ENCODE results near the gene COBL.

COBL gene

GRCh38 chr7:51354434-51354833 lies 37.8 kb upstream of the COBL start:
- H3F3A ChIP-seq (ENCODE audit: low read depth) = no peaks in the 10 kb centered on the region
- H3K4me1 ChIP-seq (ENCODE audit: insufficient read depth, low read length, poor library complexity, severe bottlenecking) = no peaks in the 10 kb centered on the region
- H3K36me3 ChIP-seq (ENCODE audit: insufficient read depth, low read length) = no peaks in the 10 kb centered on the region
- H4K20me1 ChIP-seq (ENCODE audit: insufficient read depth, low read length, poor library complexity, severe bottlenecking) = no peaks in the 10 kb centered on the region
- H3K79me2 ChIP-seq (ENCODE audit: insufficient read depth, low read length) = no peaks in the 10 kb centered on the region
- TF ChIP-seq EZH2phosphoT487 (IDR thresholded peaks at IDR 0.05; ENCODE audit: borderline replicate concordance) = no peak
- TF ChIP-seq CTCF (conservative IDR thresholded peaks at IDR 0.05; ENCODE audit: low read length) = no peak
- no peak overlapping the region for H3K4me3 ChIP-seq (ENCODE audit: low read length, poor library complexity, severe bottlenecking)
- no peaks in the 10 kb centered on the region for H3K27me3 ChIP-seq (ENCODE audit: insufficient read depth, low read length, poor library complexity, severe bottlenecking)
- H3K9me3 ChIP-seq (ENCODE audit: insufficient read depth, low read depth, low read length) = no peaks in the 10 kb centered on the region
- no peaks in the 10 kb centered on the region for H3K9me2 ChIP-seq (replicated peaks; ENCODE audit: low read depth, low read length)
- no peak overlapping the region for H3K9ac ChIP-seq (ENCODE audit: low read depth, low read length, poor library complexity, severe bottlenecking)
- no peak overlapping the region for H2AFZ ChIP-seq (ENCODE audit: low read length)
- H3K4me2 ChIP-seq (ENCODE audit: low read depth, low read length, poor library complexity, severe bottlenecking) = no peak overlapping the region

DNA sequence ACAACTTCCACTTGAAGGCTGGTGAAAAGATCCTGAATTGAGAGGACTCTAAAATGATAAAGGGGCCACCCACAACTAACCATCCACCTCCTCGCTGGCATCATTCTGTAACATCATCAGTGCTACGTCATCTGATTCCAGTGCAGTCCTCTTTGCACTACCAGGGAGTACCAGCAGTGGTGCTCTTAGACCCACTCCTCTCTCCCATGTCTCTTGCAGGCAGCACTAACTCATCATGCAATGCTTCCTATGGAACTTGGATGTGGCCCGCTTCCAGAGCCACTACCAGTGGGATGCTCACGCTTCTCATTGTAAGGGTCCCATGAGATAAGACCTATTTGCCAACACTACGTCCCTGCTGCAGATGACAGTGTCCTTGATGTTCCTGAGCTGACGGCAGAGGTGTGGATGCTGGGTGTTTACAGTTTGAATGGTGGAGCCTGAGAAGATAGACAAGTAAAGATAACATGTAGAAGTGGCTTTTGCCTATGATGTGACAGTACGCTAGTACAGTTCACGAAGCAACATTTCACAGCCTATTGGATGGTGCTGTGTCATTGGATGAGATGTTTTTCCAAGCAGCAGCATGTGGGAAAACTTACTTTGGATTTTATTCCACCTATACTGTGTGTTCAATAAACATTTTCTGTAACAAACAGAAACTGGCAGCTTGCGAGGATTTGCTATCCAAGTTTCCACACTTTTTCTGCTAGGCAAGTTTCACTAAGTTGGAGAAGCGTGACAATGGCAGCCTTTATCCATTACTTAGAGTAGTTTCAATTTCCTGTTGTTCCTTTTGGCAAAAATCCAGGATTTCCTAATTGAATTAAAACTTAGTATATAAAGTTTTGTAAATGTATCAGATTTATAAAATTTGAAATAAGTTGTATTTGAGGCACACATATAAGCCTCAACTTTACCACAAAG lies 35.8 kb upstream of the COBL start:
- Histone ChIP-seq H3F3A (ENCODE audit: low read depth) (no peaks in the 10 kb centered on the region), H3K4me3 (ENCODE audit: low read length, poor library complexity, severe bottlenecking) (no peak overlapping the region), H3K36me3 (ENCODE audit: insufficient read depth, low read length) (no peaks in the 10 kb centered on the region), H4K20me1 (ENCODE audit: insufficient read depth, low read length, poor library complexity, severe bottlenecking) (no peaks in the 10 kb centered on the region), H3K9me3 (ENCODE audit: insufficient read depth, low read depth, low read length) (no peaks in the 10 kb centered on the region), H3K79me2 (ENCODE audit: insufficient read depth, low read length) (no peaks in the 10 kb centered on the region), H3K4me2 (ENCODE audit: low read depth, low read length, poor library complexity, severe bottlenecking) (no peak overlapping the region), H2AFZ (ENCODE audit: low read length) (no peak overlapping the region), H3K9me2 (replicated peaks; ENCODE audit: low read depth, low read length) (no peaks in the 10 kb centered on the region), H3K9ac (ENCODE audit: low read depth, low read length, poor library complexity, severe bottlenecking) (no peak overlapping the region), H3K27me3 (ENCODE audit: insufficient read depth, low read length, poor library complexity, severe bottlenecking) (no peaks in the 10 kb centered on the region), H3K4me1 (ENCODE audit: insufficient read depth, low read length, poor library complexity, severe bottlenecking) (no peaks in the 10 kb centered on the region)
- no peak for TF ChIP-seq CTCF (conservative IDR thresholded peaks at IDR 0.05; ENCODE audit: low read length)
- TF ChIP-seq EZH2phosphoT487 (IDR thresholded peaks at IDR 0.05; ENCODE audit: borderline replicate concordance) = no peak

DNA sequence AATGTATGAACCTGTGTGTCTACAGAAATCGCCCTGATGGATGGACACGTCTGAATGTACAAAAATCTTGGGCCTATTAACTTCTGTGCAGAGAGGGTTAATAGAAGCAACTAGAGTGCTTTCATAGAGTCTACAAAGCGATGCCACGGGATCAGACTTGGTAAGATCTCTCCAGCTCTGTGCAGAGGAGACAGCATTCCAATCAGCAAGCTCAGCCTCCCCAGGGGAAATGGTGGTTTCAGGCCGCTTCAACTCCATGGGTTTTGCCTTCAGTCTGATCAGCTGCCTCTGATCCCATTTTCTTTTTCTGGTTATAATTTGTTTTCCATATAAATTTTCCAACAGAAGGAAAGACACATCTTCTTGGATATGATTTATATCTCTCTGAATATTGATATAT lies 35.1 kb upstream of the COBL start:
- H3K36me3 ChIP-seq (ENCODE audit: insufficient read depth, low read length) = no peaks in the 10 kb centered on the region
- no peak overlapping the region for H3K4me3 ChIP-seq (ENCODE audit: low read length, poor library complexity, severe bottlenecking)
- H3K4me2 ChIP-seq (ENCODE audit: low read depth, low read length, poor library complexity, severe bottlenecking) = no peak overlapping the region
- no peaks in the 10 kb centered on the region for H3K27me3 ChIP-seq (ENCODE audit: insufficient read depth, low read length, poor library complexity, severe bottlenecking)
- no peaks in the 10 kb centered on the region for H3K4me1 ChIP-seq (ENCODE audit: insufficient read depth, low read length, poor library complexity, severe bottlenecking)
- H3F3A ChIP-seq (ENCODE audit: low read depth) = no peaks in the 10 kb centered on the region
- no peak overlapping the region for H3K9ac ChIP-seq (ENCODE audit: low read depth, low read length, poor library complexity, severe bottlenecking)
- H3K79me2 ChIP-seq (ENCODE audit: insufficient read depth, low read length) = no peaks in the 10 kb centered on the region
- H3K9me3 ChIP-seq (ENCODE audit: insufficient read depth, low read depth, low read length) = no peaks in the 10 kb centered on the region
- H4K20me1 ChIP-seq (ENCODE audit: insufficient read depth, low read length, poor library complexity, severe bottlenecking) = no peaks in the 10 kb centered on the region
- TF ChIP-seq EZH2phosphoT487 (IDR thresholded peaks at IDR 0.05; ENCODE audit: borderline replicate concordance) (no peak), CTCF (conservative IDR thresholded peaks at IDR 0.05; ENCODE audit: low read length) (no peak)
- no peak overlapping the region for H2AFZ ChIP-seq (ENCODE audit: low read length)
- no peaks in the 10 kb centered on the region for H3K9me2 ChIP-seq (replicated peaks; ENCODE audit: low read depth, low read length)

All from Loucy (cell line).